ENCODE results near the gene CLDN2.
"Not testable (repeated sequence)": the region's sequence is repeated elsewhere in the genome, so short reads cannot be mapped to it uniquely, and the experiment has no call there.

The CLDN2 gene

DNA sequence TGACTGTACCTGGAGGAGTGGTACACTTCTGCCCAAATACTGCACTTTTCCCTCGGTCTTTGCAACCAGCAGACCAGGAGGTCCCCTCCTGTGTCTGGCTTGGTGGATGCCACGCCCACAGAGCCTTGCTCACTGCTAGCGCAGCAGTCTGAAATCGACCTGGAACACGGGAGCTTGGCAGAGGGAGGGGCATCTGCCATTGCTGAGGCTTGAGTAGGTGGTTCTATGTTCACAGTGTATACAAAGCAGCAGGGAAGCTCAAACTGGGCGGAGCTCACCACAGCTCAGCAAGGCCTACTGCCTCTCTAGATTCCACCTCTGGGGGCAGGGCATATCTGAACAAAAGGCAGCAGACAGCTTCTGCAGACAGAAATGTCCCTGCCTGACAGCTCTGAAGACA lies 46.3 kb downstream of the CLDN2 start:
- DNase-seq, result not testable (repeated sequence)

DNA sequence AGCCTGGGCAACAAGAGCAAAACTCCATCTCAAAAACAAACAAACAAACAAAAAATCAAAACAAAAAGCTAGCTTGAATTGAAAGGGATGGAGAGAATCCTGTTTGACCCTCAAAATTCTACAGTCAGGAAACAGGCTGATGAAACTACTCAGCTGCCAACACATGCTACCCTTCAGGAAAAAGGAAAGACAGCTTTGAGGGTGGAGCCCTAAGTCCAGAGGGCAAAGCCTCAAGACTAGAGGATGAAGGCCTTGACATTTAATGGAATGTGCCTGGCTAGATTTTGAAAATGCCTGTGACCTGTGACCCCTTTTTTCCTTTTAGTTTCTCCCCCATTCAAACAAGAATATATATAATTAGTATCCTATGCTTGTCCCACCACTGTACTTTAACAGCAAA lies 52.7 kb downstream of the CLDN2 start:
- DNase-seq, result no peak

DNA sequence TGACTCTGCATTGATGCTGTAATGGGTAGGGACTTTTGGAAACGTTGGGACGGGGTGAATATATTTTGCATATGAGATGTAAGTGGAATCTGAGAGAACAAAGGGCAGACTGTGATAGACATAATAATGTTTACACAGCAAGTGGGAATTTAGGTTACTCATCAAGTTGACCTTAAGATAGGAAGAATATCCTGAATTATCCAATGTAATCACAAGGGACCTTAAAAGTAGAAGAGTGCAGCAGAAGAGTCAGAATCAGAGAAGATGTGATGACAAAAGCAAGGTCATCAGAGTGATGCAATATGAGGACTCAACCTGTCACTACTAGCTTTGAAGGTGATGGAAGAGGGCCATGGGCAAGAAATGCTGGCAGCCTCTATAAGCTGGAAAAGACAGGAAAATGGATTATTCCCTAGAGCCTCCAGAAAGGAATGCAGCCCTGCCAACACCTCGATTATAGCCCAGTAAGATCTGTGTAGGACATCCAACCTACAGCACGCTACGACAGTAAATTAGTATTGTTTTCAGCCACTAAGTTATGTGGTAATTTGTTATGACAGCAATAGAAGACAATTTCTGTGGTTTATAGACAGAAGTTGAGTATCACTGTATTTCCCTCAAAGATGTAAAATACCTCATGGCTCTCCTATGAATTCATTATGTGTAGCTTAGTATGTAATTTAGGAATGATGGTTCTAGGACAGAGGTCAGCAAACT lies 53.4 kb downstream of the CLDN2 start:
- no peak for DNase-seq

DNA sequence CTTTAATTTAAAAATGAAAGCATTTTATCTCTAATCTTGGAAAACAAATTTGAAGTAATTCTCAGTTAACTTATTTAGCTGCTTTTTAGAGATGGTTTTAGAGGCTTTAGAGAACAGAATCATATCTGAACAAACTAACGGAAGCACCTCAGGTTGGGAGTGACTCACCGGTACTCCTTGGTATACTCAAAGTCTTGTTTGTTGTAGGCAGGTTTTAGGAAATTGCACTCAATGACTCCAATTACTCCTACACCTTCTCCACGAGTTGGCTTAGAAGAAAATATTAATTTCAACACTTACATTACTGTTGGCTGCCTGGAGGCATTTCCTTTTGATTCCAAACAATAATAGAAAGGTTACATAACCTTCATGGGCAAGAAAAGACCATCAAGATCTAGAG lies 56.2 kb downstream of the CLDN2 start:
- no peak for DNase-seq
